ENCODE results near the gene USP2.

USP2 gene

DNA sequence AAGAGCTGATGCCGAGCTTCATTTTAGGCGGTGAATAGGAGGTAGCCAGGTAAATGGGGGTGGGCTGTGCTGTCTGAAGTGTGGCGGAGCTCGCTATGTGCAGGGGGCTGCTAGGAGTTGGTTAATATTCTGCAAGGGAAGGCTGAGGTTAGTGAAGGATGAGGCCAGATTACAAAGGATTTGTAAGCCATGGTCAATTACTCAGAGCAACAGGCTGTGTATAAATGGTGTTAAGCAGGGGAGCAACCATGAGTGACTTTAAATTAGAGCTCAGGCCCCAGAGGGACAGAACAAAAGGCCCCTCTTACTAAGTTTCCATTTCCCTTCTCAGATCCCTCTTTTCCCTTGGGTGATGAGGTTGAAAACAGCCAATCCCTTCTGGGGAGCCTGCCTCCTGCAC, 57.3 kb downstream of the USP2 start:
- Histone ChIP-seq H3K27me3 (peaks cover 54% of the 10 kb centered on the region), H3K27ac (no peak overlapping the region), H3K4me3 (ENCODE audit: low read depth in 1 of 2, low read length in 1 of 2) (no peak overlapping the region), H3K36me3 (no peaks in the 10 kb centered on the region), H3K9me3 (no peaks in the 10 kb centered on the region), H3K4me1 (ENCODE audit: control insufficient read depth in 1 of 2, insufficient read depth in 1 of 2, low read depth in 1 of 2, low read length in 1 of 2) (peaks cover 18 to 21% of the 10 kb centered on the region in 2 experiments)
- TF ChIP-seq, protein P1, sequence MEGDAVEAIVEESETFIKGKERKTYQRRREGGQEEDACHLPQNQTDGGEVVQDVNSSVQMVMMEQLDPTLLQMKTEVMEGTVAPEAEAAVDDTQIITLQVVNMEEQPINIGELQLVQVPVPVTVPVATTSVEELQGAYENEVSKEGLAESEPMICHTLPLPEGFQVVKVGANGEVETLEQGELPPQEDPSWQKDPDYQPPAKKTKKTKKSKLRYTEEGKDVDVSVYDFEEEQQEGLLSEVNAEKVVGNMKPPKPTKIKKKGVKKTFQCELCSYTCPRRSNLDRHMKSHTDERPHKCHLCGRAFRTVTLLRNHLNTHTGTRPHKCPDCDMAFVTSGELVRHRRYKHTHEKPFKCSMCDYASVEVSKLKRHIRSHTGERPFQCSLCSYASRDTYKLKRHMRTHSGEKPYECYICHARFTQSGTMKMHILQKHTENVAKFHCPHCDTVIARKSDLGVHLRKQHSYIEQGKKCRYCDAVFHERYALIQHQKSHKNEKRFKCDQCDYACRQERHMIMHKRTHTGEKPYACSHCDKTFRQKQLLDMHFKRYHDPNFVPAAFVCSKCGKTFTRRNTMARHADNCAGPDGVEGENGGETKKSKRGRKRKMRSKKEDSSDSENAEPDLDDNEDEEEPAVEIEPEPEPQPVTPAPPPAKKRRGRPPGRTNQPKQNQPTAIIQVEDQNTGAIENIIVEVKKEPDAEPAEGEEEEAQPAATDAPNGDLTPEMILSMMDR (IDR thresholded peaks at IDR 0.05): no peak

DNA sequence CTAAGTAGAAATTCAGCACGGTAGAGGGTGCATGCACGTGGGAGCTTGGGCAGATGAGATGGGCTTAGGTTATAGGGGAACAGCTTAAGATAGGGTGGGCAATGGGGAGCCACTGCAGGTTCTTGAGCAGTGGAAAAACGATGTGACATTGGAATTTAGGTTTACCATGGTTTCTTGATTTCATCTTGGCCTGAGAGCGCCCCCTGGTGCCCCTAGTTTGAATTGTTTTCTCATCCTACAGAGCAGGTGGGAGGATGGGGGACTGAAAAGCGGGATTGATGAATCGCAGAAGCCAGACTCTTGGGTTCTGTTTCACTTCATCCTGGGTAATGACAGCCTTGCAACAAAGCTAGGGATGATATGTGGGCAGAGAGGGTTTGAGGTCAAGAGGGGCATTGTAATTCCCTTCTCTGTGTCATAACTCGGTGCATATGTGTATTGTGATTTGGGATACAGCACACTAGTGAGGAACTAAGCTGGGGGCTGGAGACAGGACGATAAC, 57.9 kb downstream of the USP2 start:
- Histone ChIP-seq H3K27me3 (peaks cover 56% of the 10 kb centered on the region), H3K27ac (no peak overlapping the region), H3K9me3 (no peaks in the 10 kb centered on the region), H3K4me3 (ENCODE audit: low read depth in 1 of 2, low read length in 1 of 2) (no peak overlapping the region), H3K36me3 (no peaks in the 10 kb centered on the region), H3K4me1 (ENCODE audit: control insufficient read depth in 1 of 2, insufficient read depth in 1 of 2, low read depth in 1 of 2, low read length in 1 of 2) (peaks cover 24 to 27% of the 10 kb centered on the region in 2 experiments)
- TF ChIP-seq, protein P1 (IDR thresholded peaks at IDR 0.05): peak; percentile 80

DNA sequence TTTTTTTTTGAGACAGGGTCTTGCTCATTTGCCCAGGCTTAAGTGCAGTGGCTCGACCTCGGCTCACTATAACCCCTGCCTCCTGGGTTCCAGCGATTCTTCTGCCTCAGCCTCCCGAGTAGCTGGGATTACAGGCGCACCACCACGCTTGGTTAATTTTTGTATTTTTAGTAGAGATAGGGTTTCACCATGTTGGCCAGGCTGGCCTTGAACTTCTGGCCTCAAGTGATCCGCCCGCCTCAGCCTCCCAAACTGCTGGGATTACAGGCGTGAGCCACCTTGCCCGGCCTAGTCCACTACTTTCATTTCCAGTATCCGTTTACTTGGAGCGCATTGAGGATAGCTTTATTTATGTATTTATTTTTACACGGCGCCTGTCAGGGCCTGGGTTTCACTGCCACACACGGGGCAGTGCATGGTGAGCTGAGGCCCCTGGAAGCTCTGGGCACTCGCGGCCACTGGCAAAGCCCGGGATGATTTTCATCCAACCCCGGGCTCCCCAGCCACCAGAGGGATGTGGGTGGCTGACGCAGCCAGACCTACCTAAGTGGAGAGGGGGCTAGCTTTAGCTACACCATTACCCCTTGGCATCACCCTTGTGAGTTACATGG, 58.5 kb downstream of the USP2 start:
- TF ChIP-seq, protein P1 (IDR thresholded peaks at IDR 0.05): no peak
- Histone ChIP-seq H3K4me1 (ENCODE audit: control insufficient read depth in 1 of 2, insufficient read depth in 1 of 2, low read depth in 1 of 2, low read length in 1 of 2) (peaks cover 26 to 33% of the 10 kb centered on the region in 2 experiments), H3K27me3 (peaks cover 62% of the 10 kb centered on the region), H3K27ac (no peak overlapping the region), H3K4me3 (ENCODE audit: low read depth in 1 of 2, low read length in 1 of 2) (no peak overlapping the region), H3K9me3 (no peaks in the 10 kb centered on the region), H3K36me3 (no peaks in the 10 kb centered on the region)

DNA sequence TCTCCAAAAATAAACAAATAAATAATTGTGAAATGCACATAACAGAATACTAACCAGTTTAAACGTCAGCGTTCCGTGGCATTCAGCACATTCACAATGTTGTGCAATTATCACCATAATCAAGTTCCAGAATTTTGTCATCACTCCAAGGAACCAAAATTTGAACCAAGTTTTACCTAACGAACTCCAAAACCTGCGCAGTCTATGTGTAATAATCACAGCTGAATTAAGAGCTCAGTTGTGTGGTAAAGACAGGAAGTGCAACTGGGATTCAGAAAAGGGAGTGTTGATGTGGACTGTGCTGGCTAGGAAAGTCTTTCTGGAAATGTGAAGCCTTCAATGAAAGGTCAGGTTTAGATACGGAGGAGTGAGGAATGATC, 59.1 kb downstream of the USP2 start:
- no peaks in the 10 kb centered on the region for H3K36me3 ChIP-seq
- H3K27me3 ChIP-seq: peaks cover 68% of the 10 kb centered on the region
- H3K4me3 ChIP-seq (ENCODE audit: low read depth in 1 of 2, low read length in 1 of 2): no peak overlapping the region
- peaks cover 30 to 39% of the 10 kb centered on the region in 2 experiments for H3K4me1 ChIP-seq (ENCODE audit: control insufficient read depth in 1 of 2, insufficient read depth in 1 of 2, low read depth in 1 of 2, low read length in 1 of 2)
- no peak overlapping the region for H3K27ac ChIP-seq
- H3K9me3 ChIP-seq: no peaks in the 10 kb centered on the region
- TF ChIP-seq, protein P1 (IDR thresholded peaks at IDR 0.05): no peak

DNA sequence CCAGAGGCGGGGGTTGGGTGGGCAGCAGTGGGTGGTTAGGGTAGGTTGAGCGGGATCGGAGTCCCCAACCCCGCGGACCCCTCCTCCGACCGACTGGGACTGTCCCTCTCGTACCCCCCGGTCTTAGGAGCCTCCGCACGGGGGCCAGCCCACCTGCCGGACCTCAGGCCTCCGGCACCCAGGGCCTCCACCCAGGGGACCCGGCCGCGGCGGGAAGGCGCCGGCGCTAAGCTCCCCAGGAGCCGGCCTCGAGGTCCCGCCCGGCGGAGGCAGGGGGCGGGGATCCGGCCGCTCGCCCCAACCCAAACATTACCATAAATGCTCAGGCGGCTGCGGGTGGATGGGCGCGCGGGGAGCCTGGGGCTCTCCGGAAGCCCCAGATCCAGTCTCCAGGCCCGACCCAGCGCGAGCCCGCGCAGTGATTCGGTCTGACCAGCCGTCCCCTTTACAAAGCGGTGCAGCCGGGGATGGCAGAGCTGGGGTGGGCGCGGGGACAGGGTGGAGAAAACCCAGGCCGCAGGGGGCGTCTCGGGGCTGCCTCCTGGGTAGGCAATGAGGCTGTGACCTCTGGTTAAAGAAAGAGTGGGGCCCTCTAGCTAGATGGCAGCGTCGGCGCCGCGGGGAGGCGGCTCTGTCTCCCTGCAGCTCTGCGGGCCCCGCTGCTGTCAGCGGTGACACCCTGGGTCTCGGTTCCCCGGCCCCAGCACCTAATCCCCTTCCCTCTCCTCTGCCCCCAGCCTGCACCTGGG, 60.5 kb downstream of the USP2 start:
- Histone ChIP-seq H3K4me3 (ENCODE audit: low read depth in 1 of 2, low read length in 1 of 2) (peak overlapping the region; percentile 51 to 53), H3K27ac (no peak overlapping the region), H3K36me3 (no peaks in the 10 kb centered on the region), H3K27me3 (peaks cover 82% of the 10 kb centered on the region), H3K4me1 (ENCODE audit: control insufficient read depth in 1 of 2, insufficient read depth in 1 of 2, low read depth in 1 of 2, low read length in 1 of 2) (peaks cover 43 to 51% of the 10 kb centered on the region in 2 experiments), H3K9me3 (no peaks in the 10 kb centered on the region)
- TF ChIP-seq, protein P1 (IDR thresholded peaks at IDR 0.05): no peak
